GM18511 (cell line): ENCODE measurements around the gene HTT.
"Not testable (repeated sequence)": the region's sequence is repeated elsewhere in the genome, so short reads cannot be mapped to it uniquely, and the experiment has no call there.

Experiments used
- ATAC-seq: cut with Tn5 transposase; IDR thresholded peaks from one replicate; pipeline ENCODE4 v1.9.1; 2021; ENCODE audit warnings: mild to moderate bottlenecking, moderate library complexity; ENCODE audit not compliant: unreplicated experiment

Gene HTT

GRCh38 chr4:3077796-3078195 lies 3.3 kb downstream of the HTT start:
- peak; percentile 39 for ATAC-seq

GRCh38 chr4:3079694-3080123 lies 5.2 kb downstream of the HTT start:
- ATAC-seq = peak; percentile 33

GRCh38 chr4:3082925-3083515 lies 8.5 kb downstream of the HTT start:
- no peak for ATAC-seq

- no peak for ATAC-seq
These were observed 9.3 kb downstream of the HTT start for GRCh38 chr4:3083732-3084131.

- no peak for ATAC-seq
These were observed 11.6 kb downstream of the HTT start for GRCh38 chr4:3085948-3086670.

- no peak for ATAC-seq
These were observed 12.8 kb downstream of the HTT start for GRCh38 chr4:3087115-3087797.

- ATAC-seq = no peak
These were observed 17.0 kb downstream of the HTT start for GRCh38 chr4:3091464-3091863.

GRCh38 chr4:3094701-3095100 lies 20.2 kb downstream of the HTT start:
- not testable (repeated sequence) for ATAC-seq

- no peak for ATAC-seq
These were observed 21.7 kb downstream of the HTT start for GRCh38 chr4:3096202-3096601.

GRCh38 chr4:3098346-3098745 lies 23.9 kb downstream of the HTT start:
- no peak for ATAC-seq

- ATAC-seq = peak; percentile 95
These were observed 32.1 kb downstream of the HTT start for GRCh38 chr4:3106339-3107186.

- ATAC-seq = no peak
These were observed 32.8 kb downstream of the HTT start for GRCh38 chr4:3107271-3107670.

GRCh38 chr4:3107691-3108121 lies 33.2 kb downstream of the HTT start:
- no peak for ATAC-seq

GRCh38 chr4:3108211-3108610 lies 33.7 kb downstream of the HTT start:
- ATAC-seq = no peak

- no peak for ATAC-seq
These were observed 37.0 kb downstream of the HTT start for GRCh38 chr4:3111461-3111860.

GRCh38 chr4:3112201-3112600 lies 37.7 kb downstream of the HTT start:
- no peak for ATAC-seq

GRCh38 chr4:3112609-3113469 lies 38.4 kb downstream of the HTT start:
- no peak for ATAC-seq

GRCh38 chr4:3114377-3114776 lies 39.9 kb downstream of the HTT start:
- ATAC-seq = no peak

GRCh38 chr4:3115637-3116270 lies 41.3 kb downstream of the HTT start:
- no peak for ATAC-seq

GRCh38 chr4:3116955-3117354 lies 42.5 kb downstream of the HTT start:
- no peak for ATAC-seq
